Measurements from ENCODE around the gene MED13L.

MED13L gene

DNA sequence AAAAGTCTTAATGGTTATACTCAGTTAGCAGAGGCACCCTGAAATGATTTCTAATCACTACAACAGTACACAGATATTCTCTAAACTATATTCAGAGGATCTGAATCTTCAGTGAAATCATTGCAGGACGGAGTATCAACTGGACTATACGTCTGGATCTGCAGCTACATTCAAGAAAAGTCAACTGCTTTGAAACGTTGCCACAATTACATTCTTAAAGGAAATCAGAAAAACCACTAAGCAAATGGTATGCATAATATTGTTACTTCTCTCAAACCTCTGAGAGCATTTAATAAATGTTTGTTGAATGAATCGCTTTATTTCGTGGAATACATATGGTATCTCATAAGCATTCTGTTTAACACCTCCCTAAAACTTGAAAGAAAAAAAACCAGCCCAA lies 67.4 kb downstream of the MED13L start:
- no peak for DNase-seq

DNA sequence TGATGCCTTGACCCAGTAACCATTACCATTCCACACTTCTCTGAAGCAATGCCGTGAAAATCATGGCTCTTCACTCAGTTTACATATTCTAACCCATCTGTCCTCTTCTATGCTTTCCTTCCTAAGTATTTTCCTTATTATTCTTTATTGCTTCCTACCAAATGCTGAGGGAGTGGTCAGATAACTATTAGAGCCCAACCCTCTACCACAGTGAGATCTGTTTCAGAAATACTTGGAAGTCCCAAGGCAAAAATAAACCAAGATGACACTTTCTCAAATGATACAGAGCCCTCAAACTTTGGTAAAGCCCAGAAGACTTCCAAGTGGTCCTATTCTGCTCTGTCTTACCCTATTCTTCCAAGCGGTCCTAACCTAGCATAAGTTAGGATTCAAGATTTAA lies 68.0 kb downstream of the MED13L start:
- no peak for DNase-seq

DNA sequence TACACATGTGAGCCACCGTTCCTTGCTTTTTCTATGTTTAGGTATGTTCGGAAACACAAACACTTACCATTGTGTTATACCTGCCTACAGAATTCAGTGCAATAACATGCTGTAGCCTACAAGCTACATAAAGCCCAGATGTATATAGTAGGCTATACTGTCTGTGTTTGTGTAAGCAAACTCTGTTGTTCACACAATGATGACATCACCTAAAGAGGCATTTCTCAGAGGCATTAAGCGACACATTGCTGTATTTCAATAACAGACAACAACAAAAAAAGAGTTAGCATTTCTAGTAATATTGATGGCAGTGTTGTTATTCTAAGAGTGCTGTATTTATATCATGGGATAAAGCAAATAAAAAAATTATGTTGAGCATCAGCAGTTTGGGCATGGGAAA lies 70.2 kb downstream of the MED13L start:
- no peak for DNase-seq

DNA sequence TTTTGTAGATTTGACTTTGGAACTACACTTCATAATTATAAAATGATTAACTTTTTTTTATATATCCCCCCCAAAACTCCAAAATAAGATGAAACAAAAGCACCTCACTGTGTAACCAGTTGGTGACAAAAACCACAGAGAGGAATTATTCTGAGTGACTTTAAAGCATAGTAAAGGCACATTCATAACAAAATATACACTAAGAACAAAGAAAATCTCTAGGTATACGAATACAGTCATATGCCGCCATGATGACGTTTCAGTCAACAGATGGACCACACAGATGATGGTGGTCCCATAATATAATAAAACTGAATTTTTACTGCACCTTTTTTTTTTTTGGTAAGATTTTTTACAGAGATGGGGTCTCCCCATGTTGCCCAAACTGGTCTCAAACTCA lies 70.7 kb downstream of the MED13L start:
- DNase-seq, result no peak

DNA sequence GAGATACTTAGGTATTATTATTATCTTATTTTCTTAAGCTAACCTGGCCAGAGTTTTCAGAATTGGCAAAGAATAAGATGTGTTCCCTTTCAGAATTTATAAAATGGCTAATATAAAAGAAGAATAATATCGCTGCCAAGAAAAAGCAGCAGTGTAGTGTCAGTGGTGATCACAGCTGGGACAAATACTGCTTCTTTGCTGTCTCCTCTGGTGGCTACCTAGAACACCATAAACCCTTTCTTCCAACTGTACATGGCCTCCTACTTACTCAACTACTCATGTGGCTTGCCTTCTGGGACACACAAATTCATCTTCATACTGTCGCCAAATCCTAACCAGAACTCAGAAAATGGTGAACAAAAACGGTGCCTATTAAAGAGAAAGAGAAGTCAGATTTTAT lies 72.7 kb downstream of the MED13L start:
- no peak for DNase-seq

DNA sequence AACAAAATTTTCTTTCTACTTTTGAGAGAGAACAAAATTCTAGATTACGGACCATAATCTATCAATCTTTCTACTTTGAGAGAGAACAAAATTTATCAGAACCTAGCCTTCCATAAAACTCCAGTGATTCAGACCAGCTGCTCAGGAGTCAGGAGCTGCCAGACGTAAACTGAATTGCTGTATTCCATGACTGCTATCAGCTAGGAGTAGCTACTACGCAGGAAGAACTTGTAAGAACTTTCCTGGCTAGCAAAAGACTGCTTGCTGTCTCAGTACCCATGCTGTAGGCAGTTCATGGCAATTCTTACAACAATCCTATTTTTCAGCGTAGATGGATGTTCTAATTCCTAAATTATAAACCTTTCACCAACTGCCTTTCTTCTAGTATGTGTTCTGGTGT lies 73.3 kb downstream of the MED13L start:
- no peak for DNase-seq

DNA sequence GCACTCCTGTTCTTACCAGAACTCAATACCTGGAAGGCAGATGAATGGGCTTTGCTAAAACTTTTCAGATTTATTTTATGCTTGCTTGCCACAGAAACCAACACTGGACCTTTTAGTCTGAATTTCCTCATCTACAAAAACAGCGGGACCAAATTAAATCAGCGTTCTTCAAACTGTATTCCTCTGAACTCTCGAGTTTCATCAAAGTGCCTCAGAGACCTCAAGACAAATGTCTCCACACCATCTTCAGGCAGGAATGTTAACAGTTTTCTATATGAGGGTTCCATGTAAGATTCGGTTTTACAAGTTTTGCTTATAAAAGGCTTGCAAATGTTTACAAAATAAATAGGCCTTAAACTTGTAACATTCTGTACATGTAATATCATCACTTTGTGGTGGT lies 74.6 kb downstream of the MED13L start:
- DNase-seq, result no peak

DNA sequence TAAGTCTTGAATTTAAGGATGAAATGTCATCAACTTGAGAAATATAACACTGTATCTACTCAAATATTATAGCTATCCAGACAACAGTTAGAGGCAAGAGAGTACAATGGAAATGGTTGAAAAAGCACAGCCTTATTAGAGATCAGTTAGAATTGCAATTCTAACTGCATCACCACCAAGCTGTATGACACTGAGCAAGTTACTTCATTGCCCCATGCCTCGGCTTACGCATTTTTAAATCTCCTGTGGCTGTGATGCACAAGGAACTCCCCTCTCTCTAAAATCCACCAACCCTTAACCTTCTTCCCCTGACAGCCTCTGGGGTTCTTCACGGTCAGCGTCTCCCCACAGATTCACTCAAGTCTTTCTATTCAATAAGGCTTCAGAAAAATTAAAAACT lies 75.1 kb downstream of the MED13L start:
- no peak for DNase-seq

GRCh38 chr12:116201908-116202307 lies 75.6 kb downstream of the MED13L start:
- no peak for DNase-seq

DNA sequence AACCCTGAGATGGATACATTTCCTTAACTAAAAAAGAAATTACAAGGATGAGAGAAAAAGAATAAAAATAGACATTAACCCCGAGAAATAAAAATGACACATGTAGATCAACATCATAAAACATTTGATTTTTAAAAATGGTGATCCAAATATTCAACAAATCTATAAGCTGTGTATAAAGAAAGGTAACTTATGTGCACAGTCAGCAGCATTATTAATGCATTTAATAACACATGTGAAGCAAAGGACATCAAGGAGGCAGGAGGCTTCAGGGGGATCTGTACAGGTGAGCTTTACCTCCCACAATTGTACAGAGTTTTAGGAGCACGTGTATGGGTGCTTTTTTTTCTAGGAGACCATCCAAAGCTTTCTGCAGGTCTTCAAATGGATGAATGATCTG lies 76.1 kb downstream of the MED13L start:
- no peak for DNase-seq

- no peak for DNase-seq
These were observed 76.7 kb downstream of the MED13L start for GRCh38 chr12:116200812-116201211.

DNA sequence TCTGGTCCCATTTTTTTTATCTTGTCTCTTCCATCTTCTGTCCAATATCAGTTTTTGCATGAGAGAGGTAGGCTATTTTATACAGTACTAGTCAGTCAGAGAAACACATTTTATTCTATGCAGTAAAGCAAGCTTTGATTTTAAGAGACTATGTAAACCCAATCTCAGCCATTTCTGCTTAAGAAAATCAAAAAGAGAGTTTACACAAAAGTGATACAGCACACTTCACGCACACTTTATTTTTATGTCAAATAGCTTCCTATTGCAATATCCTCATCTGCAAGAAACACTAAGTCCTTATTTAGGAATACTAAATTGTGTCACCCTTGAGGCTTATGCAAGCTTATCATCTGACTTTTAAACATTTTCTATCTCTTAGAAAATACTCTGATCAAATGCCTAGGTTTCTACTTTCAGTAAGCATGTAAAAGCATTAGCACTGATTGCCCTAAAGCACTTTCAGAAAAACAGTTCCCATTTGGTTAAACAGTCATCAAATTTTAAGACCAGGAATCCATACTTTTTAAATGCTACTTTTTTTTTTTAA lies 78.3 kb downstream of the MED13L start:
- no peak for DNase-seq

- DNase-seq, result no peak
These were observed 80.5 kb downstream of the MED13L start for GRCh38 chr12:116196752-116197718.

DNA sequence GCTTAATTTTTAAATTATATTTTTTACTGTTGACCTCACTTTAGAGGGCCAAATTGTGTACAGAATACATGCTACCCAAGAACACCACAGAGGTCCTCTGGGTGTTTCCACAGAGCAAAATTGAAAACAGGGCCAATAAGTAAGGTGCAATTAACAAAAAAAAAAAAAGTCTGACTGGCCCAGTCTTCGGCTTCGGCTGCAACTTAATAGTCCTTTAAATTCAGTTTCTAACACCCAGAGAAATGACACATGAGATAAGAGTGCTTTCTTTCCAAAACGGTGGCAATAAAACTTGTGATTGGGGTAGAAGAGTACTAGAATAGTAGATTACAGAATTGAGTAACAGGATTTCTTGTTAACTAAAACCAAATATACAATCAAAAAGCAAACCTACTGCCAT lies 81.3 kb downstream of the MED13L start:
- no peak for DNase-seq

DNA sequence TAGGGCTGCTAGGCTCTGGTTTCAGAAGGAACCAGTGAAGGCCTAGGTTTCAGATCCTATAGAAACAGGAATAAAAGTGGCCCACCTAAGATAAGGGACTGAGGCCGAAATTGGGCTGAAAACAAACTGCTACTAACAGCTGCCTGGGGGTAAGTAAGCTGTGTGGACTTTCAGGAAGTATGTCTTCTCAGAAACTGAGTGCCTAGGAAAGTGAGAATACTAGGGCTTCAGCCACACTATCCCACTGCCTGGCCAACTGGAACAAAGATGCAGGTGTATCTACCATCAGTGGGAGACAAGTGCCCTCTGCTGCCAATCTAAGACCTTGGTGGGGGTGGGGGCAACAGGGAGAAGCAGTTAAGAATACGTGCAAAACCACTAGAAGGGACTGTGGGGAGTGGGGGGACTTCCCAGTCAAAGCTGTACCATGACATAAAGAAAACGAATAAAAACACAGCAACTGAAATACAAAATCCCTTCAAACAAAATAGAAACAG lies 82.5 kb downstream of the MED13L start:
- no peak for DNase-seq

GRCh38 chr12:116189692-116190091 lies 87.8 kb downstream of the MED13L start:
- DNase-seq, result no peak

DNA sequence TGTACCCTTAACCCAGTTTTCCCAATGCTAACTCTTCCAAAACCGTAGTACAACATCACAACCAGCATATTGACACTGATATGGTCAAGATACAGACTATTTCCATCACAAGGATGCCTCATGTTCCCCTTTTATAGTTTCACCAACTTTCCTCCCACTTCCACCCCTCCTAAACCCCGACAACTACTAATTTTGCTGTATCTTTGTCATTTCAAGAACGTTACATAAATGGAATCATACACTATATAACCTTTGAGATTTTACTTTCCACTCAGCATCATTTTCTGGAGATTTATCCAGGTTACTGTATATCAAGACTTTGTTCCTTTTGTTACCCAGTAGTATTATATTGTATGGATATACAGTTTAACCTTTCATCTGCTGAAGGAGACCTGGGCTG lies 88.9 kb downstream of the MED13L start:
- no peak for DNase-seq

- DNase-seq, result no peak
These were observed 90.4 kb downstream of the MED13L start for GRCh38 chr12:116187151-116187511.

DNA sequence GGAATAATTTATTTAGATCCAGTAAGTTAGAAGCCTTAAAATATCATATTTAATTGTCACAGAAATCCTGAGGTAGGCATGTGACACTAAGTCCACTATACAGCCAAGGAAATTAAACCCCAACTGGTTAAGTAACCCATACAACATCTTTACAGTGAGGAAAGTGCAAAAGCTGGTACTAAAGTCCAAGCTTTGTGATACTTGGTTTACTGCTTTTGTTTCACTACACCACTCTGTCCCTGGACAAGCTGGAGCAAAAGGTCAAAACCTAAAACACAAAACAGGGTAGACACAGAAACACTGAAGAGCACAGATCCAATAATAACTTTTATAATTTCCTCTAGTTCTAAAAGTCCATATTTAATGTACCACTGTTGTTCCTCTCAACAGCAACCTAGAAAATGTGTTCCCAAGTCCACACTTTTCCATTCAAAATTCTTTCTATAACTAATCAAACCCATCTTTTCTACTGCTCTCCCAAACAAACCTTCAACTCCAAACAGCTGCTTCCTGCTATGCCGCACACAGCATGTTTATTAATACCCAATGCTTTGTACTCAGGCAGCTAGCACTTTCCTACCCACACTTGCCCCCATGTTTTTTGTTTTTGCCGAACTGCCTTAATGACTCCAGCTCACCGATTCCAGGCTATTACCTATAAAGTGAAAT lies 90.9 kb downstream of the MED13L start:
- DNase-seq, result no peak

- no peak for DNase-seq
These were observed 92.7 kb downstream of the MED13L start for GRCh38 chr12:116184763-116185162.

DNA sequence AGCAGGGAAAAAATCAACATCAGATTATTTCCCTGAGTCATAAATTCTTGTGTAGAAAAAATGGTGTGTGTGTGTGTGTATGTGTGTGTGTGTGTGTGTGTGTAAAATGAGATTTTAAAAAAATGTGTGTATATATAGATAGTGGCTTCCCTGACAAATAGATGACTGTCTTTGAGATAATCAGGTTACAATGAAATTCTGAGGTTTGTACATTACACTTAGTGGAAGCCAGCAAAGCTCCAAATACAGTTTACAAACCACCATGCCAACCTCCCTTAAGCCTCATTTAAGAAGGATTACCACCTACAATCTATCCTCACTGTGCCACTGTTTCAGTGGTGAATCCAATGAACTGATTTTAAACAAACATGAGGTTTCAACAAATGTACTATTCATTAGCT lies 93.8 kb downstream of the MED13L start:
- no peak for DNase-seq

- DNase-seq, result no peak
These were observed 95.0 kb downstream of the MED13L start for GRCh38 chr12:116182359-116183063.

GRCh38 chr12:116180448-116180847 lies 97.0 kb downstream of the MED13L start:
- no peak for DNase-seq
